HG03457 (cell line): ENCODE data around the gene KRI1.
"Not testable (repeated sequence)": the region's sequence is repeated elsewhere in the genome, so short reads cannot be mapped to it uniquely, and the experiment has no call there.

Experiments used
- ATAC-seq: cut with Tn5 transposase; IDR thresholded peaks from one replicate; pipeline ENCODE4 v1.9.1; 2021; ENCODE audit warnings: moderate number of reproducible peaks; ENCODE audit not compliant: unreplicated experiment

KRI1 gene

GRCh38 chr19:10551006-10551405 lies 14.8 kb downstream of the KRI1 start:
- ATAC-seq, result not testable (repeated sequence)

- ATAC-seq, result no peak
Observed at GRCh38 chr19:10550336-10550735, 15.5 kb downstream of the KRI1 start.

GRCh38 chr19:10549733-10550132 lies 16.1 kb downstream of the KRI1 start:
- ATAC-seq, result no peak

- no peak for ATAC-seq
Observed at GRCh38 chr19:10548746-10549276, 17.0 kb downstream of the KRI1 start.

GRCh38 chr19:10546817-10547216 lies 19.0 kb downstream of the KRI1 start:
- ATAC-seq, result no peak

GRCh38 chr19:10544753-10545251 lies 21.0 kb downstream of the KRI1 start:
- no peak for ATAC-seq

GRCh38 chr19:10544242-10544752 lies 21.5 kb downstream of the KRI1 start:
- ATAC-seq, result no peak

GRCh38 chr19:10543420-10544241 lies 22.2 kb downstream of the KRI1 start, which contains the start of gene ATG4D:
Gene ATG4D, plus strand, starts transcription at chr19:10543904. Its CDS starts 187 bp downstream, at chr19:10544091.
- no peak for ATAC-seq

GRCh38 chr19:10543059-10543419 lies 22.8 kb downstream of the KRI1 start:
- ATAC-seq, result no peak

- not testable (repeated sequence) for ATAC-seq
Observed at GRCh38 chr19:10539016-10539415, 26.8 kb downstream of the KRI1 start.

GRCh38 chr19:10538204-10538983 lies 27.4 kb downstream of the KRI1 start:
- no peak for ATAC-seq

- ATAC-seq, result no peak
Observed at GRCh38 chr19:10537668-10538067, 28.1 kb downstream of the KRI1 start.

- no peak for ATAC-seq
Observed at GRCh38 chr19:10535613-10536012, 30.2 kb downstream of the KRI1 start.

- ATAC-seq, result no peak
Observed at GRCh38 chr19:10533646-10534386, 32.0 kb downstream of the KRI1 start.

GRCh38 chr19:10532457-10532856 lies 33.4 kb downstream of the KRI1 start:
- ATAC-seq, result no peak

- not testable (repeated sequence) for ATAC-seq
Observed at GRCh38 chr19:10526887-10527286, 38.9 kb downstream of the KRI1 start.

GRCh38 chr19:10525636-10526035 lies 40.2 kb downstream of the KRI1 start:
- ATAC-seq, result no peak

GRCh38 chr19:10523135-10523636 lies 42.6 kb downstream of the KRI1 start:
- no peak for ATAC-seq

- no peak for ATAC-seq
Observed at GRCh38 chr19:10521461-10522171, 44.2 kb downstream of the KRI1 start.
